GM21786 (cell line): Measurements from ENCODE around the gene EXOSC2.

Source experiments
- ATAC-seq: cut with Tn5 transposase; IDR thresholded peaks from one replicate; pipeline ENCODE4 v1.9.1; 2021; ENCODE audit not compliant: unreplicated experiment

EXOSC2 gene

GRCh38 chr9:130735566-130735965 lies 42.0 kb downstream of the EXOSC2 start:
- no peak for ATAC-seq

GRCh38 chr9:130736834-130737233 lies 43.3 kb downstream of the EXOSC2 start:
- no peak for ATAC-seq

- no peak for ATAC-seq
Measured at GRCh38 chr9:130738281-130738680, 44.7 kb downstream of the EXOSC2 start.

- ATAC-seq: no peak
Measured at GRCh38 chr9:130739081-130739480, 45.5 kb downstream of the EXOSC2 start.

GRCh38 chr9:130740218-130741023 lies 46.8 kb downstream of the EXOSC2 start:
- ATAC-seq: no peak

- ATAC-seq: no peak
Measured at GRCh38 chr9:130741024-130741305, 47.4 kb downstream of the EXOSC2 start.

GRCh38 chr9:130741831-130742449 lies 48.4 kb downstream of the EXOSC2 start:
- ATAC-seq: no peak

- no peak for ATAC-seq
Measured at GRCh38 chr9:130743656-130744055, 50.1 kb downstream of the EXOSC2 start.

- ATAC-seq: no peak
Measured at GRCh38 chr9:130745210-130745800, 51.7 kb downstream of the EXOSC2 start.

GRCh38 chr9:130745829-130746228 lies 52.2 kb downstream of the EXOSC2 start:
- ATAC-seq: no peak

- ATAC-seq: no peak
Measured at GRCh38 chr9:130746434-130747212, 53.0 kb downstream of the EXOSC2 start.

GRCh38 chr9:130751631-130752355 lies 58.2 kb downstream of the EXOSC2 start:
- no peak for ATAC-seq
